ENCODE results near the gene CPSF3.
"Not testable (repeated sequence)": the region's sequence is repeated elsewhere in the genome, so short reads cannot be mapped to it uniquely, and the experiment has no call there.

Gene CPSF3

DNA sequence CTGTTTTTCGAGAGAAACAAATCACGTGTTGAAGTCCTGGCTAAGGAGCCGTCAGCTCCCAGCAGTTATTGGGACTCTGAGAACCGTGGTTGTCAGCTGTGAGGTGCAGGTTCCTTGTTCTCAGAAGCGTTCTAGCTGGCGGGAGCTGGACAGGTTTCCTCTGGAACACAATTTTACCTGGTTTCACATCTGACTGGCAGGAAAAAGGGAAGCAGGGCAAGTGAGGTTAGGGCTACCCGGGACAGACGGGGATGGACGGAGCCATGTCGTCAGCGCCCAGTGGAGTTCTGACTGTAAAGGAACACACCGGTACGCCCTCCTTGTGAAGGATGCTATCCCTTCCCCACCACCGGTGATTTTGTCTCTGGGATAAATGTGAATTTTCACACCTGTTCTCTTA is 26.3 kb upstream of the CPSF3 start:
- DNase-seq: no peak

DNA sequence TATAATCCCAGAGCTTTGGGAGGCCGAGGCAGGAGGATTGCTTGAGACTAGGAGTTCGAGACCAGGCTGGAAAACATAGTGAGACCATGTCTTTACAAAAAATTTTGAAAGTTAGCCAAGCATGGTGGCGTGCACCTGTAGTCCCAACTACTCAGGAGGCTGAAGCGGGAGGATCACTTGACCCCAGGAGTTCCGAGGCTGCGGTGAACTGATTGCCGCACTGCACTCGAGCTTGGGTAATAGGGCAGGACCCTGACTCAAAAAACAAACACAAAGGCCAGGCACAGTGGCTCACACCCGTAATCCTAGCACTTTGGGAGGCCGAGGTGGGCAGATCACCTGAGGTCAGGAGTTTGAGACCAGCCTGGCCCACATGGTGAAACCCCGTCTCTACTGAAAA is 25.2 kb upstream of the CPSF3 start:
- DNase-seq: not testable (repeated sequence)

DNA sequence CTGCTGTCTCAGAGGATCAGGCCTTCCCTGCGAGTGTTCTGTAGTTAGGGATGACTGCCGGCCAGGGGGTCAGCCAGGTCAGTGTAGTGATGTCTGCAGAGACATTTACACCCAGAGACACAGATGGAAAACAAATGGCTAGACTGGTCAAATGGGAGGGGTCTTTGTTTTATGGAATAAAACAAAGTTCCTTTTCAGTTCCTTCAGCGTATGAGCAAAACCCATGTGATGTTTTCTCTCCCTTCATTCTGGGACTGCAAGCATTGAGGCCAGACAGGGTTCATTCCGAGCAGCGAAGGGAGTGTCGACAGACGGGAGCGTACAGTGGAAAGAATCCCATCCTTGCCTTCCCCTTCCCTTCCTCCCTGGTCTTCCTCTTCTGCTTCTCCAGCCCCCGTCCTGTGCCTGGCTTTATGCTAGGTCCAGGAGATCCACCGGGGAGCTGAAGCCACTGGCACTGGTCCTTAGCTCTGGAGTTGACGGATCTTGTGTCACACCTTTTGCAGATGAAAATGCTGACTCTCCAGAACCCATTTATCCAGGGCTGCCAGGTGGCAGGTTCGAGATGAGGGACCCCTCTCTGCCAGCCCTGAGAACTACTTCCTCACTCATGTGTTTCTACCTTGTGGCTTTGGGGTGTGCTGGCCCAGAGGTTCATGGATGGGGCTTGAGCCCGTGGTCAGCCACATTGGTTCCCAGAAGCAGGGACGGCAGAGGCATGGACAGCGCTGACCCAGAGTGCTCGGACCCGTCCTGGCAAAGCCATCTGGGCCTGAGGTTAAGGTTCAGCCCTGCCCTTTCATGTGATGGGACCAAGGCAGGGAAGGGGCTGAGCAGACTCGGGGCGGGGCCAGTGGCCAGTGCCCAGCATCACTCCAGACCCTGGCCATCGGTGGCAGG is 24.3 kb upstream of the CPSF3 start:
- no peak for DNase-seq

DNA sequence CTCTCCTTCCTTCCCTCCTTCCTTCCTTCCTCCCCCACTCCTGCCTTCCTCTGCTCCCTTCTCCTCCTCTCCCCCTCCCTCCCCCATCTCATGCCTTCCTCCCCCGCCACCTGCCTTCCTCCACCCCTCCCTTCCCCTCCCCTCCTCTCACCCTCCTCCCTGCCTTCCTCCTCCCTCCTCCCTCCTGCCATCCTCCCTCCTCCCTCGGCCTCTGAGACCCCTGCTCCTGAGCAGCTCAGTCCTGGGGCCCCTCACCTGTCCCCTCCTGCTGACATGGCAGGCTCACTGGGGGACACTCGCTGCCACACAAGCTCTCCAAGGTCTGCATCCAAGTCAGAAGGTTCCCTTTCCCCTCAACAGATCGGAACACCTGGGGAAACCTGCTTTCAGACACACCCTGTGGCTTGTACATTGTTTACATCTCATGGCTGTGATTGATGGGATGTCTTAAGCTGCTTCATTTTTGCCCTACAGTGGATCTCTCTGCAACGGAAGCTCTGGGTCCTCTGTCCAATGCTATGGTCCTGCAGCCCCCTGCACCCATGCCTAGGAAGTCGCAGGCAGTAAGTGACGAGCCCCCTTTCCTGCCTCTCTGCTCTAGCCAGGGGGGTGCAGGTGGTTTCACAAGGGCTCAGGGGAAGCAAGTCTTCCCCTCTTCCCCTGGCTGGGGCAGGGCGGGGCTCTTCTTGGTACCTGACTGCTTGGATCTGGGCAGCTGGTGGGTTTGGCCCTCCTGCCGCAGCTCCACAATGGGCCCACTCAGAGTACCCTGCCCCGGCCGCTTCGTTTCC is 23.0 kb upstream of the CPSF3 start:
- DNase-seq: no peak

DNA sequence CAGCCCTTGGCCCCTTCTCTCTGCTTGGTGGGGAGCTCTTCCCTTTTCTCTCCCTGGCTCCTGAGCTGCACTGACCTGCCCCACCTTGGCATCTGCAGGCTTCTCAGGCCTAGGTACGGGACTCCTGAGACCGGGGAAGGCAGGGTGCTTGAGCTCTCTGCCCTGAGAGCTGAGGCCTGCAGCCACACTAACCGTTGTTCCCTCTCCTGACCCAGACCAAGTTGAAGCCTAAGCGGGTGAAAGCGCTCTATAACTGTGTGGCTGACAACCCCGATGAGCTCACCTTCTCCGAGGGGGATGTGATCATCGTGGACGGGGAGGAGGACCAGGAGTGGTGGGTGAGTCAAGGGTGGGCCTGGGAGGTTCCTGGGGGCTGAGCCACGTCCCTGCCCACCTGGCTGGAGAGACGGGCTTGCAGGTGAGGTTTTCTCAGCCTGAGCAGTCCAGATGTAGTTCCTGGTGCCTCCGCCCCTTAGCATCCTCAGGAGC is 22.4 kb upstream of the CPSF3 start:
- no peak for DNase-seq

DNA sequence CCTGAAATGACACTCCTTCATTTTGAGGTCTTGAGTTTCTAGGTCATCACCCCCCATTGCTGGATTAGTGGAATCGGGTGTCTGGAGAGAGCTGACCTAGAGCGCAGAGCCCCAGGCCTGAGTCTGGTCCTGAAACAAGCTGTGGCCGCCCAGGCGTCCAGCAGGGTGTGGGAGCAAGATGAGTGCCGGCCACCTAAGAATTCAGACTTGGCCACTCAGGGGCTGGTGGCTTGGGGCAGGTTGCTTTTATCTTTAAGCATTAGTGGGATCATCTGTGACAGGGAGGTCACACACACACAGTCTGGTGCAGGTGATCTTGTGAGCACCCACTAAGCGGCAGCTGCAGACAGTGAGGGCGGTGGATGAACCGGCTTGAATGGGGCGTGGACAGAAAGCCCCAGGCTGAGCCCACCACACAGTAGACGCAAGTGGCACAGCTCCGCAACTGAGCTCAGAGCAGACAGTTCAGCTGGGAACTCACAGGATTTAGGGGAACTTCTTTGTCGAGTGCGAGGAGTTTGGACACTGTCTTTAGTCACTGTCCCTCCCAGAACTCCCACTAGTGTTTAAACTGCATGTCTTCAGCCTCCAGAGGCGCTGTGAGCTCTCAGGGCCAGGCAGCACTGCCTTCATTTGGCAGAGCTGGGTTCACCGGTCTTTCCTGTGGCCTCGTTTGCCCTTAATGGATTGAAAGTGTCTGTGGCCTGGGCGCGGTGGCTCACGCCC is 21.6 kb upstream of the CPSF3 start:
- DNase-seq: no peak

DNA sequence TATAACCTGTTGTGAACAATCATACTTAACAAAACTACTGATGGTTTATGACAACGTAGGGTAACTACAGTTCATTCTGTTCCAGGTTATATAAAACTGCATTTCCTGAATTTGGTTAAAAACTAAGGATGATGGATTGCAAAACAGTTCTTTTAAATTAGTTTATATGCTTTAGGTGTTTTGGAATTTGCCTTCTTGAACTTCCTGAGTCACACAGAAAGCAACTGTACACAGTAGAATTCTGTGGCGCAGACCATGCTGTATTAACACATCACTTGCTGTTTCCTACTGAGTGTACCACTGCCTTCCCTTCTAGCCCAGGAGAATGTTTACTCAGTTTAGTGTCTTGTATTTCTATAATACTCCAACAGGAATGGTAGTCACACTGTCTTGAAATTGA is 19.5 kb upstream of the CPSF3 start:
- no peak for DNase-seq

DNA sequence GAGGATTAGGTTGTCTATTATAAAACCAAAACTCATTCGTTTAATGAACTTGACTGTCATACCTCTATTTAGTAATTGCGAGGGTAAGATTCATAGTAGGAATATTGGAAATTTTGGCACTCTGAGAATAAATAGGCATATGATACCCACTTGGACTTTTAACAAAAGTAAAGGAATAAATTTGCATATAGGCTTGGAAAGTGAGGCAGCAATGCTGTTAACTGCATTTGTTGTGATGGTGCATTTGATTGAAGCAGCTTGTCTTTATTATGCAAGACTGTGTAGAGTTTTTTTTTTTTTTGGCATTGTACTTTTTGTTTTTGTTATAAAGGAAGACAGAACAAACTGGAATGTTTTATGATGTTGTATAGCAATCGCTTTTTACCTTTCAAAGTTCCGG is 19.0 kb upstream of the CPSF3 start:
- DNase-seq: no peak

DNA sequence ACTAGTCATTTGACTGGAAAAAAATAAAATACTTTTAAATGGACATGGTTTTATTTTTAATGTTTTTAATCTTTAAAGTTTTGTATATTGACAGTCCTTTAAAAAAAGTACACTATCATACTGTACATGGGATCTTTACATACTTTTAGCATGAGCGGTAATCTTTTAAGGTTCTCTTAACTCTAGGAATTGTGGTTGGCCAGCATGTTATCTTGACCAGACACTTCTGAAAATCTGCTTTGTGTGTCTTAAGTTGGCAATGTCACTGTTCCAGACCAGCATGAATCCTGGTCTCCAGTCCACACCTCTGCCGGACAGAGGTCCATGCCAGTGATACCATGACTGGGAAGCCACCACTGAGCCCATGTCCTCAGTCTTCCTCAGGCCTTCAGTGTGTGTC is 17.8 kb upstream of the CPSF3 start:
- DNase-seq: no peak

DNA sequence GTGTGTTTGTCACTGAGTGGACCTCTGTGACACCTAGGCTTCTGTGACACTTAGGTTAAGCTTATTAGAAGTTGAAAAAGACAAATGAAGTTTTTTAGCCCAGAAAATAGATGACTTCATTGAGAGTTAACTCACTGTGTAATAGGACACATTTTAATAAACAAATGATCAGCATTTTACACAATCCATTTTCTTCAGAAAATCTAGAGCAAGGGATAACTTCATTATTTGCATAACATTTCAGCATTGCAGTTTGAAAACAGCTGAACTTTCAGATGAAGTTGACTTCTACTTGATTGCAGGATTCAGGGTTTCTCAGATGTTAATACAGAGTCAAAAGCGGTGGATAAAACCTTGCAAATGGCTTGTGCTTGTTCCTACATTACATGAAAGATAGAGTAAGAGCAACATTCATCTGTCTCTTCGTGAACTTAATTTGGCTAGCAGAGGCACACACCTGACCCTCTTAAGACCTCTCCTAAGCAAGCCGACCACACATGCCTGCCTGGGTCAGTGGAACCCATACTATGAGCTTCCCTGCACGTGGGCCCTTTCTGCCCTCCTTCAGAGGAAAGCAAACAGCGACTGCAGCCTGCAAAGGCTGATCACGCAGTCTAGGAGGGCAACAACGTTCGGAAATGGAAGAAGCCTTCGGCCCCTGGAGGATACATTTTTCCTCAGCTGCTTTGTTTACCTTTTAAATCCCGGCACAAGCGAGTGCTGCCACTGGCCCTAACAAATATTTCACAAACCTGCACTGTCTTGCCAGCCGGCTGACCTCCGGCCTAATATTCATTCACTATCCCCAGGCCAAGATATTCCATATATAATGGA is 16.7 kb upstream of the CPSF3 start:
- no peak for DNase-seq

DNA sequence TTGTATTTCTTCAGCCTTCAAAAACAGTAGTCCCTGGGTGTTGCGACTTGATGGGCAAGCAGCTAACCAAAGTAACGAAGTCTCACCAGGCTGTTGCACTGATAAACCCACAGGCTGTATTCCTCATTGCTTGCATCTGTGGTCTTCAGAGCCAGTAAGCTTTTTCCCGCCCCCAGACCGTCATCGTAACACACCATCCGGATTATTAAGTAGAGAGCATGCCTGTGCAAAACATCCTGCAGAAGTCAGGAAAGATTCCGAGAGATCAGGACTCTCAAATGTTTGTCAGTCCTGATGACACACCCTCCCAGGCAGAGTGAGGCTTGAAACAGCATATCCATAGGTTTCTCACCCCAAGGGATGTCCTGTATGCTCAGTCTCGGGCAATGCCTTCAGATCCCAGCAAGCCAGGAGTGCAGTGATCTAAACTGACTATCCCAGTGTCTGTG is 16.1 kb upstream of the CPSF3 start:
- DNase-seq: no peak

DNA sequence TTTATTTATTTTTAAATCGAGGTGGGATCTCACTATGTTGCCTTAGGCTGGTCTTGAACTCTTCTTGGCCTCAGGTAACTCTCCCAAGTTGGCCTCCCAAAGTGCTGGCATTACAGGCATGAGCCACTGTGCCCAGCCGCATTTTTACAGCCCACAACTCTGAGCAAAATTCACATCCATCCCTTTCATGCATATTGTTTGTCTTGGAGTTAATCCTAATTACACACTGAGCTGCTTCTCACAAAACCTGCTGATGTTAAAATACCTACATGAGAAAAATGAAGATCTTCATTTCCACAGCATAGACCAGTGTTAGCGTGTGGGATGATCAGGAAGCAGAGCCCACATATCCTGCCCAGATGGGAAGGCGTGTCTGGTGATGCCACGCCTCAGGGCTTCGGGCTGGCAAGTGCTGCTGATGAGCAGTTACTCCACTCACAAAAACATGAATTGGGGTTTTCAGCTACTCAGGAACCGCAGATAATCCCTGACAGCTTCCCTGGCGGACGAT is 14.8 kb upstream of the CPSF3 start:
- no peak for DNase-seq

DNA sequence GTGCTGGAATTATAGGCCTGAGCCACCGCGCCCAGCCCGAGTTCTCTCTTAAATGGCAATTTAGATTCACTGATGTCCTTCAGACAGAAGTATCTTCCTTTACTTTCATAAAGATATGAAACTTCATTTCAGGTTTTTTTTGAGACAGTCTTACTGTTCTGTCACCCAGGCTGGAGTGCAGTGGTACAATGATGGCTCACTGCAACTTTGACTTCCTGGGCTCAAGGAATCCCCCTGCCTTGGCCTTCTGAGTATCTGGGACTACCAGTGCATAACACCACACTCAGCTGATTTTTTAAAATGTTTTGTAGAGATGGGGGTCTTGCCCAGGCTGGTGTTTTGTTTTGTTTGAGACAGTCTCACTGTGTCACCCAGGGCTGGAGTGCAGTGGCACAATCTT is 13.3 kb upstream of the CPSF3 start:
- no peak for DNase-seq

DNA sequence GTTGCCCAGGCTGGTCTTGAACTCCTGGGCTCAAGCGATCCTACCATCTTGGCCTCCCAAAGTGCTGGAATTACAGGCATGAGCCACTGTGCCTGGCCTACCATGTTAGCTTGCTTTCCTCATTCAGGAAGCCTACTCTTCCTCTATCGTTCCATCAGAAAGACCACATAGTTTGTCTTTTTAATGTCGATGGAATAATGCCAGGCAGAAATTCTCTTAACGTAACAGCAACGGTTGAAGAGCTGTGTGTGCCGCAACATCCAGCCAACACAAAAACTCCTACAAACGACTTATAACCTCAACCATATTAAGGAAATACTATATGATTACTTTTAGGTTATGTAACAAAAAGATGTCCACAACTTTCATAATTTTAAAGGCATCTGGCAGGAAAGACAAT is 10.7 kb upstream of the CPSF3 start:
- no peak for DNase-seq

DNA sequence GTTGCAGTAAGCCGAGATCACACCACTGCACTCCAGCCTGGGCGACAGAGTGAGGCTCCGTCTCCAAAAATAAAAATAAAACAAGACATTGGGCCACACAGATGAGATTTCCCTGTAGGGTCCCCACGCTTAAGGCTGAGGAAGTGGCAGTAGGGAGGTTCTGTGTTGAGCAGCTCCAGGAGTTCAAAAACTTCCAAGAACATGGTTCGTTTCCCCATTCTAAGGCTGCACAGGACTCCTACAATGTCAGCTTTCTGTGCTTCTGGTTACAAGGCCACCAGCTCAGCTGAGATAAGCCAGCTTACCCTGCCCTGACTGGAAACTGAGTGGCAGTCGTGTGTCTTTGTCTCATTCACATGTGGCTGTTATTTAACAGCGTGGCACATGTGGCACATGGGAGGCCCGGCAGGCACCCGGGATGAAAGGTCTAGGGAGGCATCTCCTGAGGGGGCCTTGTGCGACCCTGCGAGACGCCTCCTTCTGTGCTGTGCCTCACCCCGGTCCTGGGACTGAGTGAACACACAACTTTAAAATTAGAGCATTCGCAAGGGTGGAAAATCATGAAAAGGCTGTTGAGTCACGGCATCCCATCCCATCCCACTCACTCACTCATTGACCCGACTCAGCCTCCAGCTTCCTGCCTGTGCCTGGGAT is 7.8 kb upstream of the CPSF3 start:
- DNase-seq: no peak

DNA sequence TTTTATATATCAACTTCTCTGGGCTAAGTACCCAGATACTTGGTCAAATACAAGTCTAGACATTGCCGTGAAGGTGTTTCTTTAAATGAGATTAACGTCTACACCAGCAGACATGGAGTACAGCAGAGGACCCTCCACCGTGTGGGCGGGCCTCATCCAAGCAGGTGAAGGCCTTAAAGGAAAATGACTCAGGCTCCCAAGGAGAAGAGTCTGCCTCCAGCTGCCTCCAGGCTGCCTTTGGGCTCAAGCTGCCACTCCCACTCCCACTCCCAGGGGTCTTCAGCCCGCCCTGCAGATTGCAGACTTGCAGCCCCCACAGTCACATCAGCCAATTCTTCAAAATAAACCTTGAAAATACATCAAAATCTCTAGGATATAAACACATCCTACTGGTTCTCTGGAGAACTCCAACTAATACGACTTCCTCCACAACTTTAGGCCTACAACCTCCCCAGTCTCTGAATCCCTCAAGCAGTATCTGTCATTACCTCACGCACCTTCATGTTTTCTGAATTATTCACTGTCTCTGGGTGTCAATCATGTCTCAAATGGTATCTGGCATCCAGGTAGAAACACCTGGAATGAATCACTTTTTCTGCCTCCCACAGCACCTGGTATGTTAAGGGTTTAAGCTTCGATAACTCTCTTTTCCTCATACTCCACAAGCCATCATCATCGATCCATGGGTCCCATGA is 7.0 kb upstream of the CPSF3 start:
- DNase-seq: no peak

DNA sequence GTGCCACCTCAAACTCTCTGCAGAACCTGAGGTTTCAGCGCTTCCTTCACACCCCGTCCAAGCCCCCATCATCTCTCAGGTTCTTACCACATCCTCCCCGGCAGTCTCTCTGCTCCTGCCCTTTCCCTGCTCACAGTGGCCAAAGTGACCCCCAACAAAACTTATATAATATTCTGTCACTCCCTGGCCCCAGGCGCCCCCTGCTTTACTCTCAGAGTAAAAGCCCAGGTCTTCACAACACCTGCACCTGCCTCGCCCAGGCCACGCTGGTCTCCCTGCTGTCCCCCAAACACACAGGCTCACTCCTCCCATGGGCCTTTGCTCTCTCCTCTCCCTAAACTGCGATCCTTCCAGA is 6.5 kb upstream of the CPSF3 start:
- DNase-seq: no peak

DNA sequence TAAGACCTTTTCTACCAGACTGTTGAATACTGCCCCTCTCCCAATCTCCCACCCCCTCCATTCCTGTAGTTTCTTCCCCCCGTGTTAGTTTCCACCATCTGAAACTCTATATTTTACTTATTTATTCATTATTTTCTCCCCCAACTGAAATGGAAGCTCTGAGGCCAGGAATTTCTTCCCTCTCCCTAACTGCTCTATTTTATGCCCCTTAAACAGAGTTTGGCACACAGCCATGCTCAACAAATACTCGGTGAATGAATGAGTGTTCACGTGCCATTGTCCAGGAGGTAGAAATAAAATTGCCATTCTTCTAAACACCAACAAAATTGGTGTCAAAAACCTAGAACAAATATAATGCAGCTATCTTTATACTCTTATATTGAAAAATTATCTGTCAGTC is 5.7 kb upstream of the CPSF3 start:
- DNase-seq: no peak

DNA sequence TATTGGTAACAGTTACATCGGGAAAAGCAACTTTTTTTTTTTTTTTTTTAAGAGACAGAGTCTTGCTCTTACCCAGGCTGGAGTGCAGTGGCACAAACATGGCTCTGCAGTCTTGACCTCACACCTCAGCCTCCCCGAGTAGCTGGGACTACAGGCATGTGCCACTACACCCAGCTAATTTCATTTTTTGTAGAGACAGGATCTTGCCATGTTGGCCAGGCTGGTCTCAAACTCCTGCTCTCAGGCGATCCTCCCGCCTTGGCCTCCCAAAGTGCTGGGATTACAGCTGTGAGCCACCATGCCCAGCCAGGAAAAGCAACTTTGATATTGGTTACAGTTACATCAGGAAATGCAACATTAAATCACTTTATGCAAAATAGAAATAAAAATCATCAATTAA is 4.7 kb upstream of the CPSF3 start:
- no peak for DNase-seq

DNA sequence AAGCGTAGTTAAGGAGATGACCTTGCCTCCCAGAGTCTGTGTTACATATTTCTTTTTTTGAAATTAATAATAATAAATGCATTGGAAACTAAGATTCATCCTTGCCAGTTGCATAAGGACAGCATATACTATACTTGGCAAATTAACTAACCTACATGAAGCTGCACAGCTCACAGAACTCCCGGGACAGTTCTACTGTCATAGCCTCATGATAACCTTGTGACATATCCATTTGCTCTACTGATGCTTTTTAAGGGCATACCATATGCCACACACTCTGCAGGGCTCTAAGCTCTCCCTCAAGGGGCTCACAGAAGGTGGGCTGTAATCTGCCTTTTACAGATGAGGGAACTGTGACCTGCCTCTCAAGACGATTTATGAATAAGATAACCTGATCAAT is 3.9 kb upstream of the CPSF3 start:
- no peak for DNase-seq

DNA sequence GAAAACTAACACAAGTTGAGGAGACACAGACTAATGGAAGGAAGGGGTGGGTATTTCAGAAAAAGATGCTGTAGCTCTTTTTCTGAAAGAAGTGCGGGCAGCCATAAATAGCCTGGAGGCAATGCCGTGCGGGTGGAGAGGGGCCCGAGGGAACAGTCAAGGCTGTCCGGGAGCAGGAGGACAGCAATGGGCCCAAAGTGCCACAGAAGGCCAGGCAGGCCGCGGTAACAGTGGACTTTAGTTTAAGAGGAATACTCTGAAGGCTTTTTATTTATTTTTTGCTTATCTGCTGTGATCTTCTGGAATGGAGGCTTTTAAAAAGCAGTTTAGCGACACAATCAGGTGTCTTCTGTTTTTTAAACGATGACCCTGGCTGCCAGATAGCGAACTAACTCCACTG is 3.0 kb upstream of the CPSF3 start:
- DNase-seq: no peak

Measured in amniotic stem cell (primary cell).